ENCODE results near the gene FAM234A.

The FAM234A gene

DNA sequence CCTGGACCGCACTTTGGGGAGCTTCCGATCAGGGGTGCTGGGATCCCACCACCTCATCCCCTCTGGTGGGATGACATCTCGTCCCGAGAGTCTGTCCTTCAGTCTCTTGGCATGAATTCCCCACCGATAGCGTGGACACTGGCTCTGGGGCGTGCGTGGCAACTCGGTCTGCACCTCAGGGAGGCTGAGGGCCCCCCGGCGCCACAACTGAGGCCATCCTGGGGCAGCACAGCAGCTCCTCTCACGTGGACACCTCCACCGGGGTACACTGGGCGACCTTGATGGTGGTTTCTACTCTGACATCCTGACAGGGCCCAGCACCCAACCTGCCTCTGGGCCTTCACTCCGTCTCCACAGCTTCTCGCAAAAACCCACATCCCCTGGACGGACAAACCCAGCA lies 56.9 kb downstream of the FAM234A start:
- H3K4me3 ChIP-seq (ENCODE audit: low read depth, low read length), result no peak overlapping the region
- no peak for DNase-seq (ENCODE audit: low read depth)
- TF ChIP-seq POLR2A (IDR thresholded peaks at IDR 0.05; ENCODE audit: extremely low read depth, insufficient read length), result no peak
- TF ChIP-seq, protein P1, sequence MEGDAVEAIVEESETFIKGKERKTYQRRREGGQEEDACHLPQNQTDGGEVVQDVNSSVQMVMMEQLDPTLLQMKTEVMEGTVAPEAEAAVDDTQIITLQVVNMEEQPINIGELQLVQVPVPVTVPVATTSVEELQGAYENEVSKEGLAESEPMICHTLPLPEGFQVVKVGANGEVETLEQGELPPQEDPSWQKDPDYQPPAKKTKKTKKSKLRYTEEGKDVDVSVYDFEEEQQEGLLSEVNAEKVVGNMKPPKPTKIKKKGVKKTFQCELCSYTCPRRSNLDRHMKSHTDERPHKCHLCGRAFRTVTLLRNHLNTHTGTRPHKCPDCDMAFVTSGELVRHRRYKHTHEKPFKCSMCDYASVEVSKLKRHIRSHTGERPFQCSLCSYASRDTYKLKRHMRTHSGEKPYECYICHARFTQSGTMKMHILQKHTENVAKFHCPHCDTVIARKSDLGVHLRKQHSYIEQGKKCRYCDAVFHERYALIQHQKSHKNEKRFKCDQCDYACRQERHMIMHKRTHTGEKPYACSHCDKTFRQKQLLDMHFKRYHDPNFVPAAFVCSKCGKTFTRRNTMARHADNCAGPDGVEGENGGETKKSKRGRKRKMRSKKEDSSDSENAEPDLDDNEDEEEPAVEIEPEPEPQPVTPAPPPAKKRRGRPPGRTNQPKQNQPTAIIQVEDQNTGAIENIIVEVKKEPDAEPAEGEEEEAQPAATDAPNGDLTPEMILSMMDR (IDR thresholded peaks at IDR 0.05; ENCODE audit: low read depth, low read length), result no peak
- TF ChIP-seq MYC (IDR thresholded peaks at IDR 0.05; ENCODE audit: low read depth, low read length), result no peak
- TF ChIP-seq, protein P2, sequence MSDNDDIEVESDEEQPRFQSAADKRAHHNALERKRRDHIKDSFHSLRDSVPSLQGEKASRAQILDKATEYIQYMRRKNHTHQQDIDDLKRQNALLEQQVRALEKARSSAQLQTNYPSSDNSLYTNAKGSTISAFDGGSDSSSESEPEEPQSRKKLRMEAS (IDR thresholded peaks at IDR 0.05; ENCODE audit: low read depth, low read length), result no peak

DNA sequence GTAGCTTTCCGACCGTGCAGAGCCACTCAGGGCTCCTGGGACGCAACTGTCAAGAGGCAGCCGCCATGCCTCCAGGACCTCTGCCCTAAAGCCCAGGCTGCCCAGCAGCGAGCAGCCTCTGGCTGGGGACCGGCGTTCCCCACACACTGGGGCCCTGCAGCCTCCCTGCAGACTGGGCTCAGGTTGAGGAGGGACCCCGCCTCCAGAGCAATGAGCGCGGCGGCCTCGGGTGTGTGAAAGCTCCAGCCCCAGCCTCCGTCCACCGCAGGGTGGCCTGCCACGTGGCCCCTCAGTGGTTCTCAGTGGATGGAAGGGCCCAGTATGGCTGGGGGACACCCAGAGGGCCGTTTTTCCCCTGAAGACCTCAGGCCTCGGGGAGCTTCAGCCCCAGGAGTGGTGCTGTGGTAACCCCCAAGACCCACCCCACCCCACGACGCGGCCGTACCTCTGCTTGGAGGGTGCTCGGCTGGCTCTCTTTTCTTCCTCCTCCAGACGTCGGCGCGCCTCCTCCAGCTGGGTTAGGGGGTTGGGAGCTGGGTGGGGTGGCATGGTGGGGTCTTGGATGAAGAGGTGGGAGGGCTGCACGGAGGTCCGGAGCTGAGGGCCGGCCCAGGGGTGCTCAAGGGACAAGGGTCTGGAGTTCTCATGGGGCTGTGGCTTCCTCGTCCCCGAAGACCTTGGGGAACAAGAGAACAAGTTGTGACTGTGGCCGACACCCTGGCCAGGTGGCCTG lies 58.6 kb downstream of the FAM234A start:
- H3K4me3 ChIP-seq (ENCODE audit: low read depth, low read length), result no peak overlapping the region
- TF ChIP-seq, protein P2 (IDR thresholded peaks at IDR 0.05; ENCODE audit: low read depth, low read length), result no peak
- no peak for TF ChIP-seq MYC (IDR thresholded peaks at IDR 0.05; ENCODE audit: low read depth, low read length)
- TF ChIP-seq, protein P1 (IDR thresholded peaks at IDR 0.05; ENCODE audit: low read depth, low read length), result no peak
- TF ChIP-seq POLR2A (IDR thresholded peaks at IDR 0.05; ENCODE audit: extremely low read depth, insufficient read length), result no peak
- DNase-seq (ENCODE audit: low read depth), result no peak

DNA sequence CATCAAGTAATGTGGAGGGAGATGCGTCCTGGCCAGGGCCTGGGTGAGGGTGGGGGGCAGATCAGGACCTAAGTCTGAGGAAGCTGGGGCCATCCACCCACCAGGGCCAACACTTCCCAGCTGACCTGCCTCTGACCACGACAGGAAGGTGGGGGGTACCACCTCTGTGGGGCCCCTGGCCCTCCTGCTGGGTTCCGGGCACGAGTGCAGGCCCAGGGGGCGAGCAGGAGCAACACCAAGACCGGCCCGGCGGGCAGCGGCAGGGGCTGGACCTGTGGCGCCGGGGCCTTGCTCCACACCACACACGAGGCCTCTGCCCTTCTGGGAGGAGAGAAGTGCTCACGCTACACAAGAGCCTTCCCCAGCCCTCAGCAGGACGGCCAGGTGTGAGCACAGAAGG lies 61.7 kb downstream of the FAM234A start:
- TF ChIP-seq, protein P1 (IDR thresholded peaks at IDR 0.05; ENCODE audit: low read depth, low read length), result no peak
- TF ChIP-seq POLR2A (IDR thresholded peaks at IDR 0.05; ENCODE audit: extremely low read depth, insufficient read length), result no peak
- TF ChIP-seq, protein P2 (IDR thresholded peaks at IDR 0.05; ENCODE audit: low read depth, low read length), result no peak
- TF ChIP-seq MYC (IDR thresholded peaks at IDR 0.05; ENCODE audit: low read depth, low read length), result no peak
- H3K4me3 ChIP-seq (ENCODE audit: low read depth, low read length), result no peak overlapping the region
- DNase-seq (ENCODE audit: low read depth), result peak; percentile 19

DNA sequence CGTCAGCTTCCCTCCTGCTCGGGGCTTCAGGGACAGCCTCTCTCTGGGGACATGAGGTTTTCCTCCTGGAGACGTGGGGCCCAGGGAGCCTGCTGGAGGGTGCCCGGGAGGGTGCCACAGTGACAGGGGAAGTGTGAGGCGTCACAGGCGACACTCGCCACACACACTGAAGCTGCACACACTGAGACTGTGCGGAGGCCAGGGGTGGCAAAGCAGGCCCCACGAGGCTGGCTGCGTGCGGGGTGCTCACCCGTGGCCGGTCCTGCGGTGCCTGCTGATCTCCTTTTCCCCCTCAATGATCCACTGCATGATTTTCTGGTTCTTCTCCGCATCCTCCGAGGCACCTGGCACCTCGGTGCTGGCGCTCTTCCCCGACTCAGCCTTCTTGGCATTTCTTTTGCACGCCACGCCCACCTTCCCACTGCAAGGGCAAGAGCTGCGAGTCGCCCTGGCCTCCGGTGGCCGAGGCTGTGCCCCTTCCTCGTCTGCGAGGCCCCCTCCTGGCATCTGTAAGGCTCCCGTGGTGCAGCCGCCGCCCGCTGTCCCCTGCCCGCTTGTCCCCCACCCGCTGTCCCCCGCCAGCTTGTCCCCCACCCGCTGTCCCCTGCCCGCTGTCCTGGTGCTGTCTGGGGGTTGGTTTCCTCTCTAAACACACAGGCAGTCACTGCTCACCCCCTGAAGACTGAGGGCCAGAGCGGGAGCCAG lies 62.3 kb downstream of the FAM234A start:
- H3K4me3 ChIP-seq (ENCODE audit: low read depth, low read length), result no peak overlapping the region
- TF ChIP-seq, protein P1 (IDR thresholded peaks at IDR 0.05; ENCODE audit: low read depth, low read length), result no peak
- TF ChIP-seq MYC (IDR thresholded peaks at IDR 0.05; ENCODE audit: low read depth, low read length) (no peak), POLR2A (IDR thresholded peaks at IDR 0.05; ENCODE audit: extremely low read depth, insufficient read length) (no peak)
- TF ChIP-seq, protein P2 (IDR thresholded peaks at IDR 0.05; ENCODE audit: low read depth, low read length), result no peak
- DNase-seq (ENCODE audit: low read depth), result peak; percentile 47

DNA sequence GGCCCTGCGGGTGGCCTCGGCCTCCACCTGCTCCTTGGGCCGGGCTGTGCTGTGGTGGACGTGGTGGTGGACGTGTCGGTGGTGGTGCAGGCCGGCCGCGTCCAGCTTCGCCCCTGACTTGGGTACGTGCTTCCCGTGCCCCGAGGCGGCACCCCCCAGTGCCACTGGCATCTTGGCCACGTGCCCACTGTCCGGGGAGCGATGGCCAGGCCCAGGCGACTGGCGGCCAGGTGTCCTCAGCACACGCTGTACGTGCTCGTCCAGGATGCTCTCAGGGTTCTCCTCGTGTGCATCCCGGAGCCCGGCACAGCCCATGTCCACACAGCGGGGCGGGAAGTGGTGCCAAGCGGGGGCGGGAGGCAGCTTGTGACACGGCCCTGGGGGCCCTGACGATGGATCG lies 63.2 kb downstream of the FAM234A start:
- TF ChIP-seq POLR2A (IDR thresholded peaks at IDR 0.05; ENCODE audit: extremely low read depth, insufficient read length) (no peak), MYC (IDR thresholded peaks at IDR 0.05; ENCODE audit: low read depth, low read length) (no peak)
- TF ChIP-seq, protein P1 (IDR thresholded peaks at IDR 0.05; ENCODE audit: low read depth, low read length), result no peak
- TF ChIP-seq, protein P2 (IDR thresholded peaks at IDR 0.05; ENCODE audit: low read depth, low read length), result no peak
- no peak for DNase-seq (ENCODE audit: low read depth)
- no peak overlapping the region for H3K4me3 ChIP-seq (ENCODE audit: low read depth, low read length)
